ENCODE results near the gene GREB1L.

The GREB1L gene

DNA sequence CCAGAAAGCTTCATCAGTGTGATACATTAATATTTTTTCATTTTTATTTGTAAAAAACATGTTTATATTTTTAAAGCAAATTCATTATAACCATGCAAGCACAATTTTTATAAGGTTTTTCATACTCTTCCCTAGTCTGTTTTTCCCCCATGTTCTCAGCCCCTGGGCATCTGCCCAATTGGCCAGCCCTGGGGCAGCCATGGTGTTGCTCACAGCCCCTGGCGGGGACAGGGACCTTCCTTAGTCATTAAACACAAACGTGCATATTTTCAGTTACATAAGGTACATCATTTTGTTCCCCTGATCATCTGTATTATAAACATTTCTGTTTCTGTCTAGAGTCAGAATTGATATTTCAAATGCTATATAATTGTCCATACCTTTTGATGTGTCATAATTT, 208.5 kb downstream of the GREB1L start:
- in situ Hi-C loops (cut with MboI; ENCODE audit: low pct_unique_long_range_greater_than_20kb, low sequenced_read_pairs, unreplicated experiment): no loop called here
- DNase-seq (ENCODE audit: low spot score): no peak
- TF ChIP-seq, protein P1, sequence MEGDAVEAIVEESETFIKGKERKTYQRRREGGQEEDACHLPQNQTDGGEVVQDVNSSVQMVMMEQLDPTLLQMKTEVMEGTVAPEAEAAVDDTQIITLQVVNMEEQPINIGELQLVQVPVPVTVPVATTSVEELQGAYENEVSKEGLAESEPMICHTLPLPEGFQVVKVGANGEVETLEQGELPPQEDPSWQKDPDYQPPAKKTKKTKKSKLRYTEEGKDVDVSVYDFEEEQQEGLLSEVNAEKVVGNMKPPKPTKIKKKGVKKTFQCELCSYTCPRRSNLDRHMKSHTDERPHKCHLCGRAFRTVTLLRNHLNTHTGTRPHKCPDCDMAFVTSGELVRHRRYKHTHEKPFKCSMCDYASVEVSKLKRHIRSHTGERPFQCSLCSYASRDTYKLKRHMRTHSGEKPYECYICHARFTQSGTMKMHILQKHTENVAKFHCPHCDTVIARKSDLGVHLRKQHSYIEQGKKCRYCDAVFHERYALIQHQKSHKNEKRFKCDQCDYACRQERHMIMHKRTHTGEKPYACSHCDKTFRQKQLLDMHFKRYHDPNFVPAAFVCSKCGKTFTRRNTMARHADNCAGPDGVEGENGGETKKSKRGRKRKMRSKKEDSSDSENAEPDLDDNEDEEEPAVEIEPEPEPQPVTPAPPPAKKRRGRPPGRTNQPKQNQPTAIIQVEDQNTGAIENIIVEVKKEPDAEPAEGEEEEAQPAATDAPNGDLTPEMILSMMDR (IDR thresholded peaks at IDR 0.05; ENCODE audit: extremely low read depth, insufficient read depth, missing control alignments): no peak

DNA sequence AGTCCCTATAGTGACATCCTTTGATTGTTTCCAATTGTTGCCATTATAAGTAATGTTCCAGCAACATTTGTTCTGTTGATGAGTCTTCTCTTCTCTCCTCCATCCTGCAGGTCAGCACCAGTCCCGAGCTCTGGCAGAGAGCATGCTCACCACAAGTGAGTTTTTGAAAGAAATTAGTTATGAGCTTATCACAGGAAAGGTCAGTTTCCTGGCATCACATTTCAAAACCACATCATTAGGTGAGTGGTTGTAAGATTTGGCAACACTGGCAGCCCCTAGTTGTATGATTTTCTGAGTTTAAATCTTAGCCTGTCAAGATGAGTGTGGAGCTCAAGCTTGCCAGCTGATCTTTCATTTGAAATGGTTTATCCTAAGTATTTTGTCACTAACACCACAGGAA, 208.9 kb downstream of the GREB1L start:
- DNase-seq (ENCODE audit: low spot score): no peak
- in situ Hi-C loops (cut with MboI; ENCODE audit: low pct_unique_long_range_greater_than_20kb, low sequenced_read_pairs, unreplicated experiment): no loop called here
- TF ChIP-seq, protein P1 (IDR thresholded peaks at IDR 0.05; ENCODE audit: extremely low read depth, insufficient read depth, missing control alignments): no peak

DNA sequence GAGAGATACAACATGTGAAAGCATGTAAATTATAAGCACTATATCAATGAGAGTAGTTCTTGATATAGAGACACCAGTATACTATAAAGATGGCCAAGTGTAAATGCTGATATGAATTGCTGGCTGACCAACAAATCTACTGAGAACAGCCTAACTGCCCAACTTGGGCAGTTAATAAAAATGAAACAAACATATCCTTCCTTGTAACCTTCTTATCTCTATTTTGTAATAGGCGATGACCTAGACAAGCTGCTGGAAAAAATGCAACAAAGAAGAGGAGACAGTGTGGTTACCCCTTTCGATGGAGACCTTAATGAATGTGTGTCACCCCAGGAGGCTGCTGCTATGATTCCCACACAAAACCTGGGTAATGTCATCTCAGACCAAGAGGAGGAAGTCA, 209.8 kb downstream of the GREB1L start:
- TF ChIP-seq, protein P1 (IDR thresholded peaks at IDR 0.05; ENCODE audit: extremely low read depth, insufficient read depth, missing control alignments): no peak
- DNase-seq (ENCODE audit: low spot score): no peak
- in situ Hi-C loops (cut with MboI; ENCODE audit: low pct_unique_long_range_greater_than_20kb, low sequenced_read_pairs, unreplicated experiment): no loop called here

DNA sequence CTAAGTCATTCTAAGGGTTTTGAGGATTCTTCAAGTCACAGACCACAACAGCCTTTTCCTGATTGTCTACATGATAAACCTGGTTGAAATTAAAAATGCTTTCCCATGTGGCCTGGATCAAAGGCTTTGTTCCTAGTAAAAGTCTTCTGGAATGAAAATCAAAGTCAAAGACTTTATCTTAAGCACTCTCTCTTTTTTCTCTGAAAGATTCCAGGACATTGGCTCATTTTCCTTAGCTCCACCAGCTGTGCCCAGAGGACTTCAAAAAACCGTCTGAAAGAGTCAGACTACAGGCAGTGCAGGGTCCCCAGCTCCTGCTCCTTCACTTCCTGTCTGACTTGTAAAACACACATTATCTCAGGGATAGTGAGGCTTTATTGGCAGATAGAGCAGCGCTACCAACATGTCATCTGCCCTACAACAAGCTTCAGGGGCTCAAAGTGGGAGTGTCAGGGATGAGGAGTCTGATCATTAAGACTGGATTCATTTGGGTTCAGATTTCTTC, 210.3 kb downstream of the GREB1L start:
- in situ Hi-C loops (cut with MboI; ENCODE audit: low pct_unique_long_range_greater_than_20kb, low sequenced_read_pairs, unreplicated experiment): no loop called here
- TF ChIP-seq, protein P1 (IDR thresholded peaks at IDR 0.05; ENCODE audit: extremely low read depth, insufficient read depth, missing control alignments): no peak
- no peak for DNase-seq (ENCODE audit: low spot score)

DNA sequence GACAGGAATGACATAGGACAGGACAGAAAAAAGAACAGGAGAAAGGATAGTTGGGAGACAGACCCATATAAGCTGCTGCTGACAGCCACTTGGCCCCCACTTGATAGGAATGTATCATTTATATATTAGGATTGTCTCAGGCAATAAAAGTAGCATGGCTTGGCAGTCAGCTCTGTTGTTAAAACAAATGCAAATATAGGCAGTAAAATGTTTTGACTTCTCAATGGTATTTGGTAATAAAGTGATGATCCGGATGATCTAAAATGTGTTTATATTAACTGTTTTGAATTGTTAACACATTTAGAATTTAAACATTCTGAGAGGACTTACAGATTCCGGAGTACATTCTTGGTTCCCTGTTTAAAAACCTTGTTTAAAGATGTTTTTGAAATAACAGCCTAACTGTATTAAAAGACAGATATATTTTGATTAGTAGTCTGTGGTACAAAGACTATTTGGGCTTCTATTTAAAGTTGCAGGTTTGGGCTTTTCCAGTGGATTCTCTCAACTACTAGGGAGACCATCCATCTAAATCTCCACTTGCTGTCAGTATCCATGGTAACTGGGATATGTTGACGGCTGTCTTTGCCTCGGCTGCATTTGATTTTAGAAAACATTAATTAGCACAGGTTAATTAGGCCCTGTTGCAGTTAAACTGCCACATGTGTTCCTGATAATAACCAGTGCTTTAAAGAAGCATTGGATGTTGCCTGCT, 210.9 kb downstream of the GREB1L start:
- TF ChIP-seq, protein P1 (IDR thresholded peaks at IDR 0.05; ENCODE audit: extremely low read depth, insufficient read depth, missing control alignments): no peak
- in situ Hi-C loops (cut with MboI; ENCODE audit: low pct_unique_long_range_greater_than_20kb, low sequenced_read_pairs, unreplicated experiment): no loop called here
- DNase-seq (ENCODE audit: low spot score): no peak

DNA sequence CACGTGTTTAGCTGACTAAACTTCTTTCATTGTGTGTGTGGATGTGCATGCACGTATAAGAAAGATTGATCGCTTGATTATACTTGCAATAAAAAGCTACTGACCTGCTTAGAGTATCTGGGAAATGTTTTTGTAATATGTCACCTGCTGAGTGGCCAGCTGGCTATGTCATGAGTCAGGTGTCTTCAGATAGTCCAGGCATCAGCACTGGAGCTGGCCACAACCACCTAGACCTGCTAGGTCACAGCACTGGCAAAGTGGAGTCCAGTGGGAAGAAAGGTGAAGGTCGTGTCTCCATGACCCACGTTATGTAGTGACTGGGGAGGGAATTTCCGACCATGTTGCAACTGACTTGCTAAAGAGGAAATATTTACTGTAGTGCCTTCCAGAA, 211.5 kb downstream of the GREB1L start:
- TF ChIP-seq, protein P1 (IDR thresholded peaks at IDR 0.05; ENCODE audit: extremely low read depth, insufficient read depth, missing control alignments): no peak
- in situ Hi-C loops (cut with MboI; ENCODE audit: low pct_unique_long_range_greater_than_20kb, low sequenced_read_pairs, unreplicated experiment): no loop called here
- no peak for DNase-seq (ENCODE audit: low spot score)
